ENCODE measurements around the gene PTPN14. TPM values are rescaled to one million over a fixed set of nuclear protein-coding genes. Genes with fewer than 3 reads are reported as not detected.

Gene PTPN14
- total and polyA plus RNA-seq, 2 of the 8 experiments (the other 6 are each of a cell fraction or from before 2014, with no cell fraction given): 14.4 to 93.6 TPM

- TF ChIP-seq JUN (IDR thresholded peaks at IDR 0.05; ENCODE audit: low read depth, low read length): no peak
- TF ChIP-seq MAX (IDR thresholded peaks at IDR 0.05): no peak
- no peak for TF ChIP-seq POU5F1 (IDR thresholded peaks at IDR 0.05; ENCODE audit: low read depth, low read length)
Observed at GRCh38 chr1:214429951-214430770, 121.2 kb downstream of the PTPN14 start (continued).
